NB4 (cell line): ENCODE data around the gene SLC2A9.
"Not testable (repeated sequence)": the region's sequence is repeated elsewhere in the genome, so short reads cannot be mapped to it uniquely, and the experiment has no call there.

Experiments used
- DNase-seq: peaks from one replicate; pipeline ENCODE4 v3.0.0; 2010; ENCODE audit warnings: low read depth
- H3K4me3 ChIP-seq: one replicate; pipeline ENCODE4 v1.5.1; 2011; ENCODE audit warnings: mild to moderate bottlenecking, low read depth, low read length, moderate library complexity
- MAX ChIP-seq: IDR thresholded peaks from 2 replicates; pipeline ENCODE4 v1.6.1; 2011; ENCODE audit warnings: low read depth, low read length
- POLR2A ChIP-seq: IDR thresholded peaks from 2 replicates; pipeline ENCODE4 v1.6.1; 2011; ENCODE audit warnings: mild to moderate bottlenecking; ENCODE audit not compliant: insufficient read length; ENCODE audit errors: extremely low read depth
- TF ChIP-seq, protein P1 (sequence below): IDR thresholded peaks from one replicate; pipeline ENCODE4 v1.5.1; 2012; ENCODE audit warnings: low read depth, low read length

SLC2A9 gene

DNA sequence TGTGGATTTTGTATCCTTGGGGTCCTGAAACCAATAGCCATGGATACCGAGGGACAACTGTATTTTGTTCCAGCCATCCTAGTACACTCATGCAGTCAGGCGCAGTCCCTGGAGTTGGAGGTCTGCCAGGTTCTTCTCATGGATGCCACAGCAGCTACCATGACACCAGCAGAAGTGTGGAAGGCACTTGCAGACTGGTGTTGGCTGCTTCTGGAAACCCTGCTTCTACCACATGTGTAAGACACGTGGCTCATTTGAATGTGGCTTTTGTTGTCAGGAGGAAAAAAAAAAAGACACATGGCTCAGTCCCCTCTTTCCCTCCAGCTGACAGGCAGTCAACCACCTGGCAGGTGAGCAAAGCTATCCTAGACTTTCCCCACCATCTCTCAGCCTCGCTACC is 220.4 kb downstream of the SLC2A9 start:
- no peak overlapping the region for H3K4me3 ChIP-seq
- peak; percentile 34 for TF ChIP-seq MAX
- TF ChIP-seq, protein P1, sequence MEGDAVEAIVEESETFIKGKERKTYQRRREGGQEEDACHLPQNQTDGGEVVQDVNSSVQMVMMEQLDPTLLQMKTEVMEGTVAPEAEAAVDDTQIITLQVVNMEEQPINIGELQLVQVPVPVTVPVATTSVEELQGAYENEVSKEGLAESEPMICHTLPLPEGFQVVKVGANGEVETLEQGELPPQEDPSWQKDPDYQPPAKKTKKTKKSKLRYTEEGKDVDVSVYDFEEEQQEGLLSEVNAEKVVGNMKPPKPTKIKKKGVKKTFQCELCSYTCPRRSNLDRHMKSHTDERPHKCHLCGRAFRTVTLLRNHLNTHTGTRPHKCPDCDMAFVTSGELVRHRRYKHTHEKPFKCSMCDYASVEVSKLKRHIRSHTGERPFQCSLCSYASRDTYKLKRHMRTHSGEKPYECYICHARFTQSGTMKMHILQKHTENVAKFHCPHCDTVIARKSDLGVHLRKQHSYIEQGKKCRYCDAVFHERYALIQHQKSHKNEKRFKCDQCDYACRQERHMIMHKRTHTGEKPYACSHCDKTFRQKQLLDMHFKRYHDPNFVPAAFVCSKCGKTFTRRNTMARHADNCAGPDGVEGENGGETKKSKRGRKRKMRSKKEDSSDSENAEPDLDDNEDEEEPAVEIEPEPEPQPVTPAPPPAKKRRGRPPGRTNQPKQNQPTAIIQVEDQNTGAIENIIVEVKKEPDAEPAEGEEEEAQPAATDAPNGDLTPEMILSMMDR: no peak
- DNase-seq: no peak

- DNase-seq, H3K4me3 ChIP-seq: not testable (repeated sequence)
These were observed 224.7 kb downstream of the SLC2A9 start for GRCh38 chr4:9796641-9797040.

- TF ChIP-seq, protein P1: no peak
- no peak overlapping the region for H3K4me3 ChIP-seq
- DNase-seq: no peak
These were observed 228.9 kb downstream of the SLC2A9 start for GRCh38 chr4:9792381-9792780.

GRCh38 chr4:9785891-9786290 is 235.4 kb downstream of the SLC2A9 start:
- DNase-seq, H3K4me3 ChIP-seq: not testable (repeated sequence)

GRCh38 chr4:9782136-9782436 is 239.2 kb downstream of the SLC2A9 start:
- DNase-seq: no peak
- no peak overlapping the region for H3K4me3 ChIP-seq
- TF ChIP-seq MAX: no peak

- TF ChIP-seq, protein P1: no peak
- no peak for TF ChIP-seq POLR2A
- no peak within 1 kb of the TSS for H3K4me3 ChIP-seq
- DNase-seq: no peak
These were observed 239.8 kb downstream of the SLC2A9 start, which contains the start of gene DRD5 for GRCh38 chr4:9781343-9782135. DRD5 (plus strand) TSS chr4:9781634; CDS start chr4:9782030, 396 bp downstream.
